Vagina (tissue), 2 donors: ENCODE data around the gene FASN.

ENCODE experiments used
- CTCF ChIP-seq, 3 experiments: fragments of 450-650 bp in 2 of 3; fragments of 200-600 bp in 1 of 3; sonication (generic) in 1 of 3; IDR thresholded peaks; one replicate each; pipeline ENCODE4 v1.5.1; 2017 to 2019; ENCODE audit warnings: antibody characterized with exemption in 3 of 3, mild to moderate bottlenecking in 2 of 3, moderate library complexity in 2 of 3
- POLR2AphosphoS5 ChIP-seq, 2 donors: sonication (generic); formaldehyde crosslinking; IDR thresholded peaks; one replicate each; pipeline ENCODE4 v1.9.0; 2017; ENCODE audit warnings: antibody characterized with exemption in 2 of 2, mild to moderate bottlenecking in 2 of 2, low read depth in 1 of 2; ENCODE audit not compliant: insufficient read depth in 1 of 2

GRCh38 chr17:82127315-82127595 is 29.2 kb upstream of the FASN start:
- TF ChIP-seq CTCF (IDR thresholded peaks at IDR 0.05) = no peak
- TF ChIP-seq POLR2AphosphoS5 (IDR thresholded peaks at IDR 0.05; ENCODE audit: insufficient read depth in 1 of 2, low read depth in 1 of 2) = no peak
